Progenitor cell of endocrine pancreas (in vitro differentiated cells): ENCODE data around the gene SPARC. TPM values are rescaled to one million over a fixed set of nuclear protein-coding genes. Genes with fewer than 3 reads are reported as not detected.

Experiments
- DNase-seq: peaks from one replicate; pipeline ENCODE4 v3.0.0; 2021; ENCODE audit warnings: low spot score; ENCODE audit not compliant: unreplicated experiment
- H3K27ac Mint-ChIP-seq: 2 replicates; pipeline ENCODE4 v1.8.0; 2021; ENCODE audit warnings: mild to moderate bottlenecking, moderate library complexity, mixed read lengths
- H3K27me3 Mint-ChIP-seq: 2 replicates; pipeline ENCODE4 v1.8.0; 2021; ENCODE audit warnings: mixed read lengths
- H3K36me3 Mint-ChIP-seq: 2 replicates; pipeline ENCODE4 v1.8.0; 2022; ENCODE audit warnings: mixed read lengths; ENCODE audit not compliant: insufficient read depth
- H3K4me1 Mint-ChIP-seq: 2 replicates; pipeline ENCODE4 v1.8.0; 2021; ENCODE audit warnings: low read depth, mixed read lengths
- H3K4me3 Mint-ChIP-seq: 2 replicates; pipeline ENCODE4 v1.8.0; 2021; ENCODE audit warnings: low read depth, mild to moderate bottlenecking, moderate library complexity, mixed read lengths
- H3K9me3 Mint-ChIP-seq: 2 replicates; pipeline ENCODE4 v1.8.0; 2021; ENCODE audit warnings: low read depth, mixed read lengths
- total RNA-seq: library from RNA; stranded (reverse); gene quantifications from 2 replicates; pipeline ENCODE4 v1.2.1, GENCODE V29; 2021
- TF ChIP-seq, protein P1 (sequence below): fragments of 200-600 bp; sonication (generic); IDR thresholded peaks from one replicate; pipeline ENCODE4 v1.5.0; 2021; ENCODE audit warnings: antibody characterized with exemption, mild to moderate bottlenecking; ENCODE audit not compliant: unreplicated experiment

SPARC gene
- total RNA-seq, 1 donor from 2014 or later: 55.2 TPM

DNA sequence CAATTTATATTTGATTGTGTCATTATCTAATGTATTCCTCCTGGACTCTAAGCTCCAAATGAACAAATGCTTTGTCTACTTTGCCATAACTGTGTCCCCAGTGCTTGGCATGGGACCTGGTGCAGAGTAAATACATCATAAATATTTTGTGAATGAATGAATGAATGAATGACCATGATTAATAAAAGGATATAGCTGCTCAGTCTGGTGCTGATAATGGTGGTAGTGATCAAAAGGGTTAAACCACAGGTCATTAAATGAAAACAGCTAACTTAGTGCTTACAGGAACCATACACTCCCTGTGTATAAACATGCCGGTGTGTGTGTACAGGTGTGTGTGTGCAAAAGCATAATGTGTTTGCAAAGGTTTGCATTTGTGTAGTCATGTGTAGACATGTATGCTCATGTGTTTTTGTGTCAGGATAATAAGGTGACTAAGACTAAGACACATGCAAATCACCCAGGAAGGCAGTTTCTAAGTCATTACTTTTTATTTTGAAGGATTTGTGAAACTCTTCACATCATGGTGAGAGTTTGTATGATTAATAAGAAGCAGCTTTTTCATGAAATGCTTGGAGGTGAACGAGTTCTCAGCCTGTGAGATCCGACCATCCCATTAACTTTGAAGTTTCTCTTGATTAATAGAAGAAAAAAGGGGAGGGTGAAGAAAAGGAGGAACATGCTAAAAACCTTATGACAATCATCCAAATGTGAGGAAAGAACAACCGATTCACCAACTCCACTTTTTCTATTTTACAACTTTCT is 24.6 kb downstream of the SPARC start:
- Mint-ChIP-seq H3K27me3 (peaks cover 14% of the 10 kb centered on the region), H3K4me1 (no peaks in the 10 kb centered on the region), H3K27ac (no peak overlapping the region), H3K9me3 (no peaks in the 10 kb centered on the region), H3K4me3 (no peak overlapping the region), H3K36me3 (no peaks in the 10 kb centered on the region)
- TF ChIP-seq, protein P1, sequence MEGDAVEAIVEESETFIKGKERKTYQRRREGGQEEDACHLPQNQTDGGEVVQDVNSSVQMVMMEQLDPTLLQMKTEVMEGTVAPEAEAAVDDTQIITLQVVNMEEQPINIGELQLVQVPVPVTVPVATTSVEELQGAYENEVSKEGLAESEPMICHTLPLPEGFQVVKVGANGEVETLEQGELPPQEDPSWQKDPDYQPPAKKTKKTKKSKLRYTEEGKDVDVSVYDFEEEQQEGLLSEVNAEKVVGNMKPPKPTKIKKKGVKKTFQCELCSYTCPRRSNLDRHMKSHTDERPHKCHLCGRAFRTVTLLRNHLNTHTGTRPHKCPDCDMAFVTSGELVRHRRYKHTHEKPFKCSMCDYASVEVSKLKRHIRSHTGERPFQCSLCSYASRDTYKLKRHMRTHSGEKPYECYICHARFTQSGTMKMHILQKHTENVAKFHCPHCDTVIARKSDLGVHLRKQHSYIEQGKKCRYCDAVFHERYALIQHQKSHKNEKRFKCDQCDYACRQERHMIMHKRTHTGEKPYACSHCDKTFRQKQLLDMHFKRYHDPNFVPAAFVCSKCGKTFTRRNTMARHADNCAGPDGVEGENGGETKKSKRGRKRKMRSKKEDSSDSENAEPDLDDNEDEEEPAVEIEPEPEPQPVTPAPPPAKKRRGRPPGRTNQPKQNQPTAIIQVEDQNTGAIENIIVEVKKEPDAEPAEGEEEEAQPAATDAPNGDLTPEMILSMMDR: no peak
- no peak for DNase-seq

DNA sequence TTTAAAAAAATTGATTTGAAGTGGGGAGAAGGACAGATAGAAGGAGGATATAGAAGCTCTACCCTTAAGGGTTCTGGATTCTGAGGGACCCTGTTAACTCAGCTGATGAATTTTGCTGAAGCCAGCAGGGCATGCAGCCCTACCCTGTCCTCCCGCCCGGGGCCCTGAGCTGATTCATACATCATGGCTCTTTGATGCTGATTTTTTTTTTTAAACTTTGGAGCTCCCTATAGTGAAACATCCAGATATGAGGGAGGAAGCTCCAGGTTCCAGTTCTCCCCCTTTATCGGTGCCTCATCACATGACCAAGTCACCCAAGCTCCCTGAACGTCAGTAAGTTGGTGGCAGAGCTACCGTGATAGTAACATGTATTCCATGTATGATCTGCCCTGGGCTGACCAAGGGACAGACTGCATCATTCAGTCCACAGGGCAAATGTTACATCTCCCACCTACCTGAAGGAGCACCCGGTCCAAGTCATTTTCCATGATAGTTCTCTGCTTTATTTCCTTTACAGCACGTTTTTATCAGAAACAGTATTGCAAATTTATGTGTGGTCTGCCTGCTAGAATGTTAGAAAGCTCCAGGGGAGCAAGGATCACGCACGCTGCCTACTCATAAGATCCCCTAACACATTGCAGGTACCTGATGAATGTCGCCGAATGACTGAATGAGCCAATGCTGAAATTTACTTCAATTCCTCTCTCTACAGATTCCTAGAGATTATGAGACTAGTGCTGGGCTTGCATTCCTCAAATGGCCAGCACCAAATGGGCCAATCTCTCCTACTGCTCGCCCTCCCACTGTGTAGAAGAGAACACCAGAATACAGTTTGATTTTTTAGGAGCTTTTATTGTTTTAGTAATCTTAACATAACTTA is 25.9 kb downstream of the SPARC start:
- H3K4me3 Mint-ChIP-seq: no peak overlapping the region
- H3K4me1 Mint-ChIP-seq: no peaks in the 10 kb centered on the region
- DNase-seq: no peak
- H3K36me3 Mint-ChIP-seq: no peaks in the 10 kb centered on the region
- H3K9me3 Mint-ChIP-seq: no peaks in the 10 kb centered on the region
- H3K27ac Mint-ChIP-seq: no peak overlapping the region
- TF ChIP-seq, protein P1: no peak
- H3K27me3 Mint-ChIP-seq: peaks cover 14% of the 10 kb centered on the region

DNA sequence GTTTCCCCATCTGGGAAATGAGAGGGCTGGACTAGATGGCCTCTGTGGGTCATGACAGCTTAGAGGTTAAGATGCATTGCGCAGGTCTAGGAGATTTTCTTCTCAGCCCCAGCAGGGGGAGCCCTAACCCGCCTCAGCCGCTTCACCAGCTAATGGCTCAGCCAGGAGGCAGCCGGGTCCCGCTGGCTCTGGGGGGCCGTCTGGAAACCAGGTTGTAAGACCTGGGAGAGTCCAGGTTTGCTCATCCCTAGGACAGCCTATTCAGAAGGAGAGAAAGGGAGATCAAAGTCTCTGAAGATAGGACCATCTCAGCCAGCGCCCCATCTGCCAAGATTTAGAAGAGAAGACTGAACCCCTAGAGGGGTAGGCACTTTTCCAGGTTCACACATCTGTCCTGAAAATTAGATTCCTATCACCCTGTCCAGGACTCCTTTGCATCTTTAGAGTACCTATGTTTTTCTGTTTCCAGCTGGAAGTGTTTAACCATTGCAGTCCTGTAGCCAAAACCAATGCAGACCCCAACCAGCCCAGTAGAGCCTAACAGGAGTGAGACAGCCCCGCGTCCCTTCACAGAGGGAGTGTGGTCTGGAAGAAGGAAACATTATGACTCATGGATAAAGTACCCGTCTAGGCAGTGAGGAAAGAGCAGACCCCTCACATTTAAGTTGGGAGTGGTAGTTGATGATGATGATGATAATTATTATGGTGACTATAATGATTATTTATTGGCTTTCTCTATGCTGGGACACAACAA is 27.5 kb downstream of the SPARC start:
- peak; percentile 80 for DNase-seq
- Mint-ChIP-seq H3K4me1 (no peaks in the 10 kb centered on the region), H3K4me3 (no peak overlapping the region), H3K36me3 (no peaks in the 10 kb centered on the region), H3K27ac (no peak overlapping the region), H3K9me3 (no peaks in the 10 kb centered on the region), H3K27me3 (peaks cover 14% of the 10 kb centered on the region)
- TF ChIP-seq, protein P1: peak; percentile 90

DNA sequence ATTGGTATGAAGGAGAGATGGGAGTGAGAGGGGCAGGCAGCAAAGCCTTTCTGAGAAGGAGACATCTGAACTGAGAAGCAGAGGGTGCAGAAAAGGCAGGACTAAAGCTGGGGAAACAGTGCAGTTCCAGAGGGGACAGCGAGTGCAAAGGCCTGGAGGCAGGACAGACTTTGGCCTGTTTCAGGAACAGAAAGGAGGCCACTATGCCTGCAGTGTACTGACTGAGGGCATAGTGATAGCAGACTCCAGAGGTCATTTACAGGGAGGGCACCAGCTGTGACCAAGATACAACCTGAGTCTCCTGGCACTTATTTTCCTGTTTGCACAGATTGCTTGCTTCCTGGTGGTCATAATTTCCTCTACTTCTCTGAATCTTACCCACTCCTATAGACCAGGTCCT is 29.6 kb downstream of the SPARC start:
- DNase-seq: no peak
- no peak overlapping the region for H3K4me3 Mint-ChIP-seq
- H3K9me3 Mint-ChIP-seq: no peaks in the 10 kb centered on the region
- H3K36me3 Mint-ChIP-seq: no peaks in the 10 kb centered on the region
- H3K27ac Mint-ChIP-seq: no peak overlapping the region
- TF ChIP-seq, protein P1: no peak
- H3K4me1 Mint-ChIP-seq: no peaks in the 10 kb centered on the region
- H3K27me3 Mint-ChIP-seq: peaks cover 14% of the 10 kb centered on the region

DNA sequence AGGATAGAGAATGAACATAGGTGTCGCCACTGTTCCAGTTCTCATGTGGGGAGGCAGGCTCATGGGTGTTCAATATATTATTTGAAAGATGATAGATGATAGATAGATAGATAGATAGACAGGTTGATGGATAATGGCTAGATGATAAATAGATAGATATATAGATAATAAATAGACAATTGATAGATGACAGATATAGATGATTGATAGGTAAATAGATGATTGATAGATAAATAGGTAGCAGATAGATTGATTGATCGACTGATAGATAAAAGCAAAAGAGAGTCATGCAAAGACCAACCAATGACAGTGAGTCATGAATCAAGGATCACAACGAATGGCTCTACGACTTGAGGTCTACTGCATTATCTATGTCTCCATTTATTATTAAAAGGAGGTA is 30.4 kb downstream of the SPARC start:
- H3K27ac Mint-ChIP-seq: no peak overlapping the region
- no peak for DNase-seq
- TF ChIP-seq, protein P1: no peak
- H3K27me3 Mint-ChIP-seq: peaks cover 14% of the 10 kb centered on the region
- H3K4me3 Mint-ChIP-seq: no peak overlapping the region
- no peaks in the 10 kb centered on the region for H3K4me1 Mint-ChIP-seq
- H3K36me3 Mint-ChIP-seq: no peaks in the 10 kb centered on the region
- H3K9me3 Mint-ChIP-seq: no peaks in the 10 kb centered on the region
